OCI-LY7 (cell line): ENCODE results near the gene MAPT. TPM values are rescaled to one million over a fixed set of nuclear protein-coding genes. Genes with fewer than 3 reads are reported as not detected.

Source experiments
- BruUV-seq: library from RNA; stranded (reverse); fragments of 400-500 nt; replicated peaks from 2 replicates; lab custom pipeline; 2021; lab: Mats Ljungman, UMichigan
- CTCF ChIA-PET: fragments of 300-600 bp; sonication (Branson Sonifier 250); formaldehyde crosslinking; loops from one replicate; lab custom pipeline; 2022; ENCODE audit warnings: antibody characterized with exemption; ENCODE audit not compliant: unreplicated experiment; lab: Charles Lee
- POLR2A ChIA-PET: fragments of 300-600 bp; sonication (Branson Sonifier 250); formaldehyde crosslinking; loops from one replicate; lab custom pipeline; 2022; ENCODE audit warnings: antibody characterized with exemption; lab: Charles Lee
- DNase-seq: peaks from one replicate; pipeline ENCODE4 v3.0.0-alpha.2; 2015; ENCODE audit warnings: low spot score
- H2AFZ ChIP-seq: fragments of 200-600 bp; sonication (generic), shearing (Covaris generic); 2 replicates; pipeline ENCODE4 v1.6.1; 2014; ENCODE audit warnings: mild to moderate bottlenecking, antibody characterized with exemption, low read length, moderate library complexity
- H3K27ac ChIP-seq: fragments of 200-600 bp; sonication (generic); 2 replicates; pipeline ENCODE4 v1.5.1; 2014; ENCODE audit warnings: mixed run types, low read depth, mild to moderate bottlenecking, moderate library complexity, low read length, inconsistent platforms; ENCODE audit not compliant: poor library complexity, severe bottlenecking
- H3K36me3 ChIP-seq: fragments of 200-600 bp; sonication (generic); 2 replicates; pipeline ENCODE4 v1.6.1; 2014; ENCODE audit warnings: mild to moderate bottlenecking, antibody characterized with exemption, low read length, moderate library complexity, mixed read lengths; ENCODE audit not compliant: insufficient read depth
- H3K4me1 ChIP-seq: fragments of 200-600 bp; sonication (generic); 2 replicates; pipeline ENCODE4 v1.5.1; 2014; ENCODE audit warnings: mild to moderate bottlenecking, low read length; ENCODE audit not compliant: insufficient read depth, poor library complexity, severe bottlenecking
- H3K4me2 ChIP-seq: fragments of 200-600 bp; sonication (generic); 2 replicates; pipeline ENCODE4 v1.6.1; 2014; ENCODE audit warnings: mild to moderate bottlenecking, low read length
- H3K4me3 ChIP-seq: fragments of 200-600 bp; sonication (generic); 2 replicates; pipeline ENCODE4 v1.5.1; 2014; ENCODE audit warnings: mild to moderate bottlenecking, low read depth, low read length; ENCODE audit not compliant: poor library complexity, severe bottlenecking
- H3K79me2 ChIP-seq: fragments of 200-600 bp; sonication (generic); 2 replicates; pipeline ENCODE4 v1.6.1; 2016; ENCODE audit warnings: low read depth, mild to moderate bottlenecking, low read length, moderate library complexity, mixed read lengths; ENCODE audit not compliant: insufficient read depth
- H3K9me2 ChIP-seq: fragments of 200-600 bp; sonication (generic); 2 replicates; pipeline ENCODE4 v1.6.1; 2016; ENCODE audit warnings: mild to moderate bottlenecking, low read length, mixed read lengths; ENCODE audit not compliant: insufficient read depth
- H3K9me3 ChIP-seq: fragments of 200-600 bp; sonication (generic); 2 replicates; pipeline ENCODE4 v1.6.1; 2014; ENCODE audit warnings: mild to moderate bottlenecking, mixed run types, low read length, mixed read lengths
- H4K20me1 ChIP-seq: fragments of 200-600 bp; sonication (generic); 2 replicates; pipeline ENCODE4 v1.6.1; 2014; ENCODE audit warnings: mild to moderate bottlenecking, antibody characterized with exemption, low read length, moderate library complexity, mixed read lengths; ENCODE audit not compliant: insufficient read depth
- EZH2phosphoT487 ChIP-seq: fragments of 200-600 bp; sonication (generic); IDR thresholded peaks from 2 replicates; pipeline ENCODE4 v1.6.1; 2018; ENCODE audit warnings: low read depth, borderline replicate concordance, mild to moderate bottlenecking, mixed run types, antibody characterized with exemption, low read length, moderate library complexity, mixed read lengths
- intact Hi-C: fragments of 100-400 bp; cut with micrococcal nuclease; formaldehyde crosslinking; loops from one replicate; pipeline ENCODE4 v1.10.0; 2022; ENCODE audit not compliant: unreplicated experiment
- total RNA-seq, 2 experiments: library from RNA; depleted of rRNA in 1 of 2; stranded (reverse); fragments of >200 nt in 1 of 2; shearing (Covaris generic) in 1 of 2; gene quantifications; 2 replicates each; pipeline ENCODE4 v1.2.3, GENCODE V29; 2014 to 2022
- TF ChIP-seq, protein P1 (sequence below): fragments of 200-600 bp; sonication (generic); conservative IDR thresholded peaks from 2 replicates; pipeline ENCODE4 v1.5.1; 2014; ENCODE audit warnings: mild to moderate bottlenecking, antibody characterized with exemption, low read length, moderate library complexity, mixed read lengths

Gene MAPT
- total RNA-seq, 2 experiments from 2014 or later: 0.44 TPM; not detected in 1

DNA sequence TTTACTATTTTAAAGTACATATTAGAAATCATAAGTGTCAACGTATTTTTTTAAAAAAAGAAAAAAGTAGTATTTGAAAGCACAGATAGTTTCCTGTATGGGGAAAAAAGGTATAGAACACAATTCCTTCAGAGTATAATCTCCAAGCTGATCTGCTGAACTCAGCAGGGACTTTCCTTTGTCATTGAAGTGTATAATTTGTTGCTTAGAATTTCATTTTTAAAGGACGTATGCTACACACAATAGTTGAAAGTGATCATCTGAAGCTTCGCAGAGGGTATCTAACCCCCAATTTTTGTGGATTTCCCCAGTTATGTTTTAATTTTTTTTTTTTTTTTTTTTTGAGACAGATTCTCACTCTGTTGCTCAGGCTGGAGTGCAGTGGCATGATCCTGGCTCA lies 20.2 kb upstream of the MAPT start:
- H3K4me3 ChIP-seq: no peak overlapping the region
- H3K4me2 ChIP-seq: no peak overlapping the region
- intact Hi-C loops: no loop called here
- no peaks in the 10 kb centered on the region for H4K20me1 ChIP-seq
- no peak overlapping the region for H3K27ac ChIP-seq
- no peak for DNase-seq
- BruUV-seq: no TSS peak
- ChIA-PET POLR2A (interaction anchor here (0.7 kb wide), 1 partner anchor 8 kb away, joined by 3 read pairs; no protein-coding TSS in a partner anchor), CTCF (no interaction called here)
- no peaks in the 10 kb centered on the region for H3K79me2 ChIP-seq
- no peaks in the 10 kb centered on the region for H3K4me1 ChIP-seq
- H3K9me3 ChIP-seq: no peaks in the 10 kb centered on the region
- H2AFZ ChIP-seq: no peak overlapping the region
- no peaks in the 10 kb centered on the region for H3K9me2 ChIP-seq
- TF ChIP-seq, protein P1, sequence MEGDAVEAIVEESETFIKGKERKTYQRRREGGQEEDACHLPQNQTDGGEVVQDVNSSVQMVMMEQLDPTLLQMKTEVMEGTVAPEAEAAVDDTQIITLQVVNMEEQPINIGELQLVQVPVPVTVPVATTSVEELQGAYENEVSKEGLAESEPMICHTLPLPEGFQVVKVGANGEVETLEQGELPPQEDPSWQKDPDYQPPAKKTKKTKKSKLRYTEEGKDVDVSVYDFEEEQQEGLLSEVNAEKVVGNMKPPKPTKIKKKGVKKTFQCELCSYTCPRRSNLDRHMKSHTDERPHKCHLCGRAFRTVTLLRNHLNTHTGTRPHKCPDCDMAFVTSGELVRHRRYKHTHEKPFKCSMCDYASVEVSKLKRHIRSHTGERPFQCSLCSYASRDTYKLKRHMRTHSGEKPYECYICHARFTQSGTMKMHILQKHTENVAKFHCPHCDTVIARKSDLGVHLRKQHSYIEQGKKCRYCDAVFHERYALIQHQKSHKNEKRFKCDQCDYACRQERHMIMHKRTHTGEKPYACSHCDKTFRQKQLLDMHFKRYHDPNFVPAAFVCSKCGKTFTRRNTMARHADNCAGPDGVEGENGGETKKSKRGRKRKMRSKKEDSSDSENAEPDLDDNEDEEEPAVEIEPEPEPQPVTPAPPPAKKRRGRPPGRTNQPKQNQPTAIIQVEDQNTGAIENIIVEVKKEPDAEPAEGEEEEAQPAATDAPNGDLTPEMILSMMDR: no peak
- H3K36me3 ChIP-seq: no peaks in the 10 kb centered on the region

GRCh38 chr17:45876539-45876938 lies 17.8 kb upstream of the MAPT start:
- H4K20me1 ChIP-seq: no peaks in the 10 kb centered on the region
- CTCF ChIA-PET: no interaction called here
- DNase-seq: no peak
- POLR2A ChIA-PET: interaction anchor here (0.6 kb wide), 1 partner anchor 38 kb away, joined by 6 read pairs; no protein-coding TSS in a partner anchor
- no peaks in the 10 kb centered on the region for H3K9me3 ChIP-seq
- H3K79me2 ChIP-seq: no peaks in the 10 kb centered on the region
- H3K36me3 ChIP-seq: no peaks in the 10 kb centered on the region
- intact Hi-C loops: no loop called here
- no peaks in the 10 kb centered on the region for H3K9me2 ChIP-seq
- H2AFZ ChIP-seq: no peak overlapping the region
- no peak overlapping the region for H3K27ac ChIP-seq
- H3K4me2 ChIP-seq: no peak overlapping the region
- H3K4me1 ChIP-seq: no peaks in the 10 kb centered on the region
- H3K4me3 ChIP-seq: no peak overlapping the region
- no TSS peak for BruUV-seq
- TF ChIP-seq, protein P1: no peak
- TF ChIP-seq EZH2phosphoT487: no peak

- no peaks in the 10 kb centered on the region for H3K79me2 ChIP-seq
- intact Hi-C loops: no loop called here
- H3K27ac ChIP-seq: no peak overlapping the region
- TF ChIP-seq EZH2phosphoT487: no peak
- TF ChIP-seq, protein P1: no peak
- no peaks in the 10 kb centered on the region for H3K9me3 ChIP-seq
- POLR2A ChIA-PET: no interaction called here
- H3K4me2 ChIP-seq: no peak overlapping the region
- H3K4me1 ChIP-seq: no peaks in the 10 kb centered on the region
- no peak for DNase-seq
- no peaks in the 10 kb centered on the region for H4K20me1 ChIP-seq
- H3K4me3 ChIP-seq: no peak overlapping the region
- no peaks in the 10 kb centered on the region for H3K36me3 ChIP-seq
- CTCF ChIA-PET: no interaction called here
- H2AFZ ChIP-seq: no peak overlapping the region
- no peaks in the 10 kb centered on the region for H3K9me2 ChIP-seq
- BruUV-seq: no TSS peak
Observed at GRCh38 chr17:45877467-45877866, 16.9 kb upstream of the MAPT start.
